HG03520 (cell line): ENCODE data around the gene UBE2V1.
"Not testable (repeated sequence)": the region's sequence is repeated elsewhere in the genome, so short reads cannot be mapped to it uniquely, and the experiment has no call there.

Experiments used
- ATAC-seq: cut with Tn5 transposase; IDR thresholded peaks from one replicate; pipeline ENCODE4 v1.9.1; 2021; ENCODE audit warnings: mild to moderate bottlenecking, moderate library complexity; ENCODE audit not compliant: unreplicated experiment

Gene UBE2V1

GRCh38 chr20:50138120-50138478 is 25.1 kb upstream of the UBE2V1 start:
- ATAC-seq: no peak

GRCh38 chr20:50137702-50138101 is 24.8 kb upstream of the UBE2V1 start:
- ATAC-seq: not testable (repeated sequence)

GRCh38 chr20:50136822-50137599 is 24.1 kb upstream of the UBE2V1 start:
- no peak for ATAC-seq

GRCh38 chr20:50135157-50135556 is 22.2 kb upstream of the UBE2V1 start:
- not testable (repeated sequence) for ATAC-seq

GRCh38 chr20:50133474-50134217 is 20.7 kb upstream of the UBE2V1 start:
- no peak for ATAC-seq

GRCh38 chr20:50133041-50133440 is 20.1 kb upstream of the UBE2V1 start:
- no peak for ATAC-seq

- no peak for ATAC-seq
These were observed 18.0 kb upstream of the UBE2V1 start for GRCh38 chr20:50130995-50131394.

GRCh38 chr20:50130356-50130723 is 17.4 kb upstream of the UBE2V1 start:
- ATAC-seq: no peak

GRCh38 chr20:50129662-50130355 is 16.9 kb upstream of the UBE2V1 start:
- no peak for ATAC-seq

GRCh38 chr20:50128520-50128905 is 15.6 kb upstream of the UBE2V1 start:
- ATAC-seq: no peak

GRCh38 chr20:50127587-50128519 is 14.9 kb upstream of the UBE2V1 start:
- ATAC-seq: no peak

- no peak for ATAC-seq
These were observed 13.7 kb upstream of the UBE2V1 start for GRCh38 chr20:50126662-50127061.

GRCh38 chr20:50125279-50125678 is 12.3 kb upstream of the UBE2V1 start:
- ATAC-seq: no peak

- no peak for ATAC-seq
These were observed 11.5 kb upstream of the UBE2V1 start for GRCh38 chr20:50124496-50124895.

GRCh38 chr20:50123418-50123817 is 10.5 kb upstream of the UBE2V1 start:
- ATAC-seq: no peak

GRCh38 chr20:50122763-50123162 is 9.8 kb upstream of the UBE2V1 start:
- no peak for ATAC-seq

GRCh38 chr20:50121858-50122271 is 8.9 kb upstream of the UBE2V1 start:
- ATAC-seq: no peak

- ATAC-seq: no peak
These were observed 8.2 kb upstream of the UBE2V1 start for GRCh38 chr20:50120935-50121693.

GRCh38 chr20:50118203-50118602 is 5.3 kb upstream of the UBE2V1 start:
- no peak for ATAC-seq

GRCh38 chr20:50116368-50116999 is 3.5 kb upstream of the UBE2V1 start:
- ATAC-seq: no peak
